Astrocyte of the cerebellum (primary cell): ENCODE results near the gene CAMK2B.
A peak's percentile ranks its signal among the peaks of the same experiment; 100 is the strongest.

Experiments
- DNase-seq: peaks from one replicate; pipeline ENCODE4 v3.0.0-alpha.2; 2011; ENCODE audit warnings: low read depth
- H3K4me3 ChIP-seq: 2 replicates; pipeline ENCODE4 v1.5.1; 2011; ENCODE audit warnings: mild to moderate bottlenecking, low read depth, low read length, moderate library complexity
- in situ Hi-C: cut with HindIII; loops from 2 replicates; pipeline ENCODE4 v1.10.0; 2017; ENCODE audit warnings: low sequenced_read_pairs
- TF ChIP-seq, protein P1 (sequence below): IDR thresholded peaks from 2 replicates; pipeline ENCODE4 v1.5.1; 2012; ENCODE audit warnings: low read length, low read depth, moderate library complexity, mild to moderate bottlenecking; ENCODE audit errors: missing control alignments

Gene CAMK2B

GRCh38 chr7:44251269-44251668, 74.1 kb downstream of the CAMK2B start:
- no peak overlapping the region for H3K4me3 ChIP-seq
- no peak for DNase-seq
- in situ Hi-C loops, result no loop called here
- TF ChIP-seq, protein P1, sequence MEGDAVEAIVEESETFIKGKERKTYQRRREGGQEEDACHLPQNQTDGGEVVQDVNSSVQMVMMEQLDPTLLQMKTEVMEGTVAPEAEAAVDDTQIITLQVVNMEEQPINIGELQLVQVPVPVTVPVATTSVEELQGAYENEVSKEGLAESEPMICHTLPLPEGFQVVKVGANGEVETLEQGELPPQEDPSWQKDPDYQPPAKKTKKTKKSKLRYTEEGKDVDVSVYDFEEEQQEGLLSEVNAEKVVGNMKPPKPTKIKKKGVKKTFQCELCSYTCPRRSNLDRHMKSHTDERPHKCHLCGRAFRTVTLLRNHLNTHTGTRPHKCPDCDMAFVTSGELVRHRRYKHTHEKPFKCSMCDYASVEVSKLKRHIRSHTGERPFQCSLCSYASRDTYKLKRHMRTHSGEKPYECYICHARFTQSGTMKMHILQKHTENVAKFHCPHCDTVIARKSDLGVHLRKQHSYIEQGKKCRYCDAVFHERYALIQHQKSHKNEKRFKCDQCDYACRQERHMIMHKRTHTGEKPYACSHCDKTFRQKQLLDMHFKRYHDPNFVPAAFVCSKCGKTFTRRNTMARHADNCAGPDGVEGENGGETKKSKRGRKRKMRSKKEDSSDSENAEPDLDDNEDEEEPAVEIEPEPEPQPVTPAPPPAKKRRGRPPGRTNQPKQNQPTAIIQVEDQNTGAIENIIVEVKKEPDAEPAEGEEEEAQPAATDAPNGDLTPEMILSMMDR, result no peak

DNA sequence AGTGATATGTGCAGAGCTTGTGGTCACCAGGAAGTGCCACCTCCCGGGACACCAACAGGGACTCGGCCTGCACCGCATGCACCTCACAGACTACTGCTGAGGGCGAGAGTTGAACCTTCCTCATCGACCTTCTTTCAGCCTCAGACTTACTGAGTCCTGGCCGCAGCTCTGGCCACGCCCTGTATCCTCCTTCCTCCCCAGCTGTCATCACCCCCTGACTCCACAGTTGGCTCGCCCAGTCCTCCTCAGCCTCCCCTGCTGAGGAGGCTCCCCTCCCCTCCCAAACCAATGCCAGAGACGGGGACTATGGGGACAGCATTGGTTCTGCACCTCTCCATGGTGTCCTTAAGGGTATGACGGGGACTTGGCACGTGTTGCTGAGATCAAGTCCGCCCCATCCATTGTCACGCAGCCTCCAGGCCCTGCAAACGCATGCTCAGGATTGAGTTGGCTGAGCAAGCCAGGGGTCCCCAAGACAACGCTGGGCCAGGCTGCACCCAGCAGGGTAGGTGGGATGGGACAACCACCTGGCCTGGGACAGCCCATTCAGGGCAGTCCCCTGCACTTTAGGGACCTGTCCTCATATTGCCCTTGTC, 75.7 kb downstream of the CAMK2B start:
- TF ChIP-seq, protein P1, result no peak
- H3K4me3 ChIP-seq, result no peak overlapping the region
- DNase-seq, result no peak
- in situ Hi-C loops, result loop anchor here (10.0 to 25.0 kb wide), 2 partner anchors 235 to 313 kb away; partner anchors contain the start of gene DDX56

DNA sequence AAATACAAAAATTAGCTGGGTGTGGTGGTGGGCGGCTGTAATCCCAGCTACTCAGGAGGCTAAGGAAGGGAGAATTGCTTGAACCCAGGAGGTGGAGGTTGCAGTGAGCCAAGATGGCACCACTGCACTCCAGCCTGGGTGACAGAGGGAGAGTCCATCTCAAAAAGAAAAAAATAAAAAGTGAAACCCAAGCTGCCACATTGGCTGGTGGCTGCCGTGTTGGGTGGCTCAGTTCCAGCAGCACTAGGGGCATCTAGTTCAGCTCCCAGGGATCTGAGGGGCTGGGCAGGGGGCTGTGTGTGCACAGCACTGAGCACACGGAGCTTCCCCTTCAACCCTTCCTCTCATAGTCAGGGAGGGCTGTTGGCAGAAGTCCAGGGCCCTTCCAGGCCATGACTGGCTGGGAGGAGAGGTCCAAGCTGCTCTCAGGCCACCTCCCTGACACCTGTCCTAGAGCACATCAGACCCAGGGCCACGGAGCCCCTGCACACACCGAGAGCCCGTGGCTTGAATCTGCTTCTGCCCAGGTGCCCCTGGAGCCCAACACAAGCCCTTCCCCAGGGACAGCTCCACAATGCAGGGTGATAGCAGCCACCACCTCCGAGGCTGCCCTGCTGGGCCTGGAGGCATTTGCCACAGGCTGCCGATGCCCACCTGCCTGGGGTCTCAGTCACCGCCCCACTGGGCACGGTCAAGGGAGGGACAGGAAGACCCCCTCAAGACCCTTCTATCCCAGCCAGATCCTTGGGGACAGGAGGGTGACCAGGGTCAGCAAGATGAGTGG, 77.3 kb downstream of the CAMK2B start:
- no peak overlapping the region for H3K4me3 ChIP-seq
- DNase-seq, result no peak
- TF ChIP-seq, protein P1, result no peak
- in situ Hi-C loops, result loop anchor here (10.0 to 25.0 kb wide), 2 partner anchors 237 to 314 kb away; partner anchors contain the start of gene DDX56

DNA sequence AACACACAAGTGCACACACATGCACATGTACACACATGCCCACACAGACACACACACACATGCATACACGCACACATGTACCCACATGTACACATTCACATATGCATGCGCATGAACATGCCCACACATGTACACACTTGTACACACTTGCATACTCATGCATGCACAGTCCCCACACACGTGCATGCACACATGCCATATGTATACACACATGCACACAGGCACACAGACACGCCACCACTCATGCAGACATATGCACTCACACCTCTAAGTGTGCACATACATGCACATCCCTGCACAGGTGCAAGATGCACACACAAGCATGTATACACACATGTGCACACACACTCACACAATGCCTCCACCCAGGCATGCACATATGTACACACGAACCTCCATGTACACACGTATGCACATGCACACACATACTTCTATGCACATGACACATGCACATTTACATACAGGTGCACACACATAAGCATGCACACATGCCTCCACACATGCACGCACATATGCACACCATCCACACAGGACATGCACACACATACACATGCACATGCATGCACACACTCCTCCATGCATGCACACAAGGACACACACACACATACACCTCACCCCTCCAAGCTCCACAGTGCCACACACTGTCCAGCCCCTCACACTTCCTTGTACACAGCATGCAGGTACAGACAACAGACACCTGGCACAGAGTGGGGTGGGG, 78.8 kb downstream of the CAMK2B start:
- TF ChIP-seq, protein P1, result no peak
- no peak for DNase-seq
- in situ Hi-C loops, result loop anchor here (10.0 to 25.0 kb wide), 2 partner anchors 238 to 316 kb away; partner anchors contain the start of gene DDX56
- H3K4me3 ChIP-seq, result no peak overlapping the region

GRCh38 chr7:44244282-44244681, 81.1 kb downstream of the CAMK2B start:
- no peak for DNase-seq
- TF ChIP-seq, protein P1, result peak; percentile 53
- H3K4me3 ChIP-seq, result no peak overlapping the region
- in situ Hi-C loops, result loop anchor here (10.0 to 25.0 kb wide), 2 partner anchors 241 to 318 kb away; partner anchors contain the start of gene DDX56

- TF ChIP-seq, protein P1, result no peak
- no peak overlapping the region for H3K4me3 ChIP-seq
- in situ Hi-C loops, result loop anchor here (10.0 to 25.0 kb wide), 2 partner anchors 243 to 320 kb away; partner anchors contain the start of gene DDX56
- DNase-seq, result no peak
These were observed 83.3 kb downstream of the CAMK2B start for GRCh38 chr7:44242091-44242490.
